ENCODE data around the gene LRRC3C. TPM values are rescaled to one million over a fixed set of nuclear protein-coding genes. Genes with fewer than 3 reads are reported as not detected.

LRRC3C gene
- total RNA-seq, 1 donor from 2014 or later = not detected

DNA sequence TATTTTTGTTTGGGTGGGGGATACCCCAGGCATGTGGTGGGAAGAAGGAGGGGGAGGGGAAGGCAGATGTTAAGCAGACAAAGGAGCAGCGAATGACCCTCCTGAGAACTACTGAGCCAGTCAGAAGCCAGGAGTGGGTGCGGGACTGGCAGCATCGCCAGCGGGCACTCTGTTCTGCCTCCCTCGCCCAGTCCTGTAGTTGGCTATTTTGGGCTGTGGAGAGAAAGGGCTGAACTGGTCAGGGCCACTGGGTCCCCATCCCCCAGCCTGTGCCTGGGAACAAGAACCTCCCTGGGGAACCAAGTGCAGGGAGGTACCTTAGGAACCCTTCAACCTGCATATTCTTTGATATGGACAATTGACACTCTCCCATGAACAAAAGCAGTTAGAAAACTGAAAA is 6.4 kb downstream of the LRRC3C start:
- Histone ChIP-seq H3K4me1 (ENCODE audit: insufficient read depth, low read length) (peaks cover 18% of the 10 kb centered on the region), H3K27ac (ENCODE audit: low read depth, low read length) (no peak overlapping the region), H3K79me2 (ENCODE audit: insufficient read depth, low read length) (no peaks in the 10 kb centered on the region), H3K9ac (ENCODE audit: low read length) (no peak overlapping the region), H4K20me1 (ENCODE audit: insufficient read depth, low read length) (no peaks in the 10 kb centered on the region), H3K27me3 (ENCODE audit: insufficient read depth, low read length) (no peaks in the 10 kb centered on the region), H3K4me2 (ENCODE audit: low read length) (no peak overlapping the region), H2AFZ (ENCODE audit: low read depth, low read length) (no peak overlapping the region), H3K9me3 (ENCODE audit: insufficient read depth, low read depth, low read length) (no peaks in the 10 kb centered on the region), H3K36me3 (ENCODE audit: insufficient read depth, low read length) (no peaks in the 10 kb centered on the region), H3K4me3 (ENCODE audit: insufficient read depth, low read depth, low read length) (no peak overlapping the region)
- Mint-ChIP-seq H3K27me3 (ENCODE audit: low read depth, unreplicated experiment) (peaks cover 2% of the 10 kb centered on the region), H3K9me3 (ENCODE audit: unreplicated experiment) (no peaks in the 10 kb centered on the region), H3K4me1 (ENCODE audit: low read depth, unreplicated experiment) (peaks cover 19% of the 10 kb centered on the region), H3K36me3 (ENCODE audit: low read depth, unreplicated experiment) (peaks cover 1% of the 10 kb centered on the region), H3K27ac (ENCODE audit: unreplicated experiment) (no peak overlapping the region), H3K4me3 (ENCODE audit: unreplicated experiment) (no peak overlapping the region)
- DNase-seq (ENCODE audit: low read depth) (no peak), FAIRE-seq (no peak)
- TF ChIP-seq CTCF (IDR thresholded peaks at IDR 0.05; ENCODE audit: insufficient read depth, low read depth, low read length) = no peak

- no peak for FAIRE-seq
These were observed 6.8 kb downstream of the LRRC3C start for GRCh38 chr17:39934324-39934723.

DNA sequence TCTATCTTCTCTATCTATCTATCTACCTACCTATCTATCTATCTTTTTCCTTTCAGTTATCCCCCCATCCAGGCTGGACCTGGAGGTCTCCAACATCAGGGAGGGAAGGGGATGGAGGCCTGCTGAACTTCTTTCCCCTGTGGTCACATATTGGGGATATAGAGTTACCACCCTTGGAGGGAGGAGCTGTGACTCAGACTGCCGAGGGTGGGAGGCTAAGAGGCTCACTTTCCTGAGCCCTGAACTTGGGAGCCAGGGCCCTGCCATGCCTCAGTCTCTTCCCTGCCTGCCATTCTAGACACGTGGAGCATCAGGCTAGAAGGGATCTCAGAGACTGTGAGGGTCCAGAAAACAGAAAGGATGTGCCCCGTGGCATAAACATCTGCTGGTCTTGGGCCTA is 8.4 kb downstream of the LRRC3C start:
- no peaks in the 10 kb centered on the region for H3K79me2 ChIP-seq (ENCODE audit: insufficient read depth, low read length)
- peak overlapping the region; percentile 13 for H3K4me2 ChIP-seq (ENCODE audit: low read length)
- no peak for TF ChIP-seq CTCF (IDR thresholded peaks at IDR 0.05; ENCODE audit: insufficient read depth, low read depth, low read length)
- H3K27ac ChIP-seq (ENCODE audit: low read depth, low read length) = no peak overlapping the region
- no peak overlapping the region for H3K27ac Mint-ChIP-seq (ENCODE audit: unreplicated experiment)
- peaks cover 19% of the 10 kb centered on the region for H3K4me1 ChIP-seq (ENCODE audit: insufficient read depth, low read length)
- no peaks in the 10 kb centered on the region for H4K20me1 ChIP-seq (ENCODE audit: insufficient read depth, low read length)
- no peak overlapping the region for H2AFZ ChIP-seq (ENCODE audit: low read depth, low read length)
- H3K4me1 Mint-ChIP-seq (ENCODE audit: low read depth, unreplicated experiment) = peaks cover 18% of the 10 kb centered on the region
- H3K4me3 Mint-ChIP-seq (ENCODE audit: unreplicated experiment) = no peak overlapping the region
- peaks cover 1% of the 10 kb centered on the region for H3K36me3 Mint-ChIP-seq (ENCODE audit: low read depth, unreplicated experiment)
- H3K4me3 ChIP-seq (ENCODE audit: insufficient read depth, low read depth, low read length) = no peak overlapping the region
- DNase-seq (ENCODE audit: low read depth) (peak; percentile 11), FAIRE-seq (no peak)
- H3K27me3 ChIP-seq (ENCODE audit: insufficient read depth, low read length) = no peaks in the 10 kb centered on the region
- no peaks in the 10 kb centered on the region for H3K9me3 Mint-ChIP-seq (ENCODE audit: unreplicated experiment)
- no peaks in the 10 kb centered on the region for H3K36me3 ChIP-seq (ENCODE audit: insufficient read depth, low read length)
- H3K9ac ChIP-seq (ENCODE audit: low read length) = no peak overlapping the region
- H3K9me3 ChIP-seq (ENCODE audit: insufficient read depth, low read depth, low read length) = no peaks in the 10 kb centered on the region
- H3K27me3 Mint-ChIP-seq (ENCODE audit: low read depth, unreplicated experiment) = peaks cover 2% of the 10 kb centered on the region

More at GRCh38 chr17:39934324-39934723, 6.8 kb downstream of the LRRC3C start:
- peaks cover 1% of the 10 kb centered on the region for H3K36me3 Mint-ChIP-seq (ENCODE audit: low read depth, unreplicated experiment)
- peaks cover 20% of the 10 kb centered on the region for H3K4me1 ChIP-seq (ENCODE audit: insufficient read depth, low read length)
- H3K27ac ChIP-seq (ENCODE audit: low read depth, low read length) = no peak overlapping the region
- no peak overlapping the region for H3K9ac ChIP-seq (ENCODE audit: low read length)
- no peaks in the 10 kb centered on the region for H3K36me3 ChIP-seq (ENCODE audit: insufficient read depth, low read length)
- no peaks in the 10 kb centered on the region for H4K20me1 ChIP-seq (ENCODE audit: insufficient read depth, low read length)
- H3K4me2 ChIP-seq (ENCODE audit: low read length) = no peak overlapping the region
- H3K4me1 Mint-ChIP-seq (ENCODE audit: low read depth, unreplicated experiment) = peaks cover 18% of the 10 kb centered on the region
- no peaks in the 10 kb centered on the region for H3K79me2 ChIP-seq (ENCODE audit: insufficient read depth, low read length)
- TF ChIP-seq CTCF (IDR thresholded peaks at IDR 0.05; ENCODE audit: insufficient read depth, low read depth, low read length) (no peak), EZH2 (IDR thresholded peaks at IDR 0.05; ENCODE audit: insufficient read depth, low read length) (no peak)
- H3K27me3 ChIP-seq (ENCODE audit: insufficient read depth, low read length) = no peaks in the 10 kb centered on the region
- no peak for DNase-seq (ENCODE audit: low read depth)
- H3K4me3 ChIP-seq (ENCODE audit: insufficient read depth, low read depth, low read length) = no peak overlapping the region
- H3K4me3 Mint-ChIP-seq (ENCODE audit: unreplicated experiment) = no peak overlapping the region
- no peak overlapping the region for H3K27ac Mint-ChIP-seq (ENCODE audit: unreplicated experiment)
- H3K9me3 Mint-ChIP-seq (ENCODE audit: unreplicated experiment) = no peaks in the 10 kb centered on the region
- no peaks in the 10 kb centered on the region for H3K9me3 ChIP-seq (ENCODE audit: insufficient read depth, low read depth, low read length)
- H3K27me3 Mint-ChIP-seq (ENCODE audit: low read depth, unreplicated experiment) = peaks cover 2% of the 10 kb centered on the region
- no peak overlapping the region for H2AFZ ChIP-seq (ENCODE audit: low read depth, low read length)
